Measurements from ENCODE around the gene DEPDC5. TPM values are rescaled to one million over a fixed set of nuclear protein-coding genes. Genes with fewer than 3 reads are reported as not detected.
"Not testable (repeated sequence)": the region's sequence is repeated elsewhere in the genome, so short reads cannot be mapped to it uniquely, and the experiment has no call there.

Gene DEPDC5
- total and polyA plus RNA-seq, 2 experiments from 2014 or later, result 6.3 to 7.6 TPM

GRCh38 chr22:31789803-31790202, 36.0 kb downstream of the DEPDC5 start:
- H2AFZ ChIP-seq, result no peak overlapping the region
- no peaks in the 10 kb centered on the region for H3K9me2 ChIP-seq (ENCODE audit: insufficient read depth)
- H3K4me2 ChIP-seq (ENCODE audit: unreplicated experiment), result no peak overlapping the region
- WGBS, 2 experiments (ENCODE audit: low coverage in 1 of 2, low lambda C conversion rate in 2 of 2, missing lambda C conversion rate in 2 of 2), result 93 to 97% methylated on average over 3 of the region's 3 CpGs
- no peak overlapping the region for H3K27ac ChIP-seq
- H3K9me3 ChIP-seq (ENCODE audit: low read depth), result no peaks in the 10 kb centered on the region
- no peaks in the 10 kb centered on the region for H4K20me1 ChIP-seq (ENCODE audit: insufficient read depth)
- no peak for TF ChIP-seq EZH2phosphoT487 (IDR thresholded peaks at IDR 0.05; ENCODE audit: insufficient read depth, low read depth)
- TF ChIP-seq EZH2 (IDR thresholded peaks at IDR 0.05; ENCODE audit: insufficient read depth, poor library complexity, severe bottlenecking), result no peak
- H3K36me3 ChIP-seq (ENCODE audit: low read depth), result peaks cover 7% of the 10 kb centered on the region
- H3K4me1 ChIP-seq (ENCODE audit: insufficient read depth), result no peaks in the 10 kb centered on the region
- H3K4me3 ChIP-seq, result no peak overlapping the region
- no peak overlapping the region for H3K9ac ChIP-seq
- H3K27me3 ChIP-seq (replicated peaks; ENCODE audit: insufficient read depth), result no peaks in the 10 kb centered on the region
- no peak for DNase-seq
- H3F3A ChIP-seq (ENCODE audit: insufficient read depth), result no peaks in the 10 kb centered on the region
- in situ Hi-C loops (cut with MboI), result no loop called here
- H3K79me2 ChIP-seq (ENCODE audit: insufficient read depth), result no peaks in the 10 kb centered on the region

- Histone ChIP-seq H2AFZ (no peak overlapping the region), H3K4me1 (ENCODE audit: insufficient read depth) (no peaks in the 10 kb centered on the region), H3K9me3 (ENCODE audit: low read depth) (no peaks in the 10 kb centered on the region), H3K4me3 (no peak overlapping the region), H4K20me1 (ENCODE audit: insufficient read depth) (no peaks in the 10 kb centered on the region), H3K27ac (no peak overlapping the region), H3K9me2 (ENCODE audit: insufficient read depth) (no peaks in the 10 kb centered on the region), H3K27me3 (replicated peaks; ENCODE audit: insufficient read depth) (no peaks in the 10 kb centered on the region), H3K36me3 (ENCODE audit: low read depth) (peaks cover 3% of the 10 kb centered on the region), H3K79me2 (ENCODE audit: insufficient read depth) (no peaks in the 10 kb centered on the region), H3K9ac (no peak overlapping the region), H3F3A (ENCODE audit: insufficient read depth) (no peaks in the 10 kb centered on the region), H3K4me2 (ENCODE audit: unreplicated experiment) (no peak overlapping the region)
- DNase-seq, result no peak
- in situ Hi-C loops (cut with MboI), result no loop called here
- no peak for TF ChIP-seq EZH2 (IDR thresholded peaks at IDR 0.05; ENCODE audit: insufficient read depth, poor library complexity, severe bottlenecking)
- no peak for TF ChIP-seq EZH2phosphoT487 (IDR thresholded peaks at IDR 0.05; ENCODE audit: insufficient read depth, low read depth)
- WGBS, 2 experiments (ENCODE audit: low coverage in 1 of 2, low lambda C conversion rate in 2 of 2, missing lambda C conversion rate in 2 of 2), result 96 to 98% methylated on average over 2 of the region's 2 CpGs
Observed at GRCh38 chr22:31790240-31790639, 36.4 kb downstream of the DEPDC5 start.

DNA sequence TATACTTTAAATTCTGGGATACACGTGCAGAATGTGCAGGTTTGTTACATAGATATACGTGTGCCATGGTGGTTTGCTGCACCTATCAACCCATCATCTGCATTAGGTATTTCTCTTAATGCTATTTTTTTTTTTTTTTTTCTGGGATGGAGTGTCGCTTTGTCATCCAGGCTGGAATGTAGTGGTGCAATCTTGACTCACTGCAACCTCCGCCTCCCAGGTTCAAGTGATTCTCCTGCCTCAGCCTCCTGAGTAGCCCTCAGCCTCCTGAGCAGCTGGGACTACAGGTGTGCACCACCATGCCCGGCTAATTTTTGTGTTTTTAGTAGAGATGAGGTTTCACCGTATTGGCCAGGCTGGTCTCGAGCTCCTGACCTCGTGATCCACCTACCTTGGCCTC, 45.5 kb downstream of the DEPDC5 start:
- H3K36me3 ChIP-seq (ENCODE audit: low read depth), result peaks cover 25% of the 10 kb centered on the region
- H3F3A ChIP-seq (ENCODE audit: insufficient read depth); H3K9ac ChIP-seq; H3K4me3 ChIP-seq; H2AFZ ChIP-seq; H3K79me2 ChIP-seq (ENCODE audit: insufficient read depth); H3K4me1 ChIP-seq (ENCODE audit: insufficient read depth); in situ Hi-C loops (cut with MboI); H3K27me3 ChIP-seq (replicated peaks; ENCODE audit: insufficient read depth); H3K4me2 ChIP-seq (ENCODE audit: unreplicated experiment); H3K27ac ChIP-seq; DNase-seq; H3K9me3 ChIP-seq (ENCODE audit: low read depth); H4K20me1 ChIP-seq (ENCODE audit: insufficient read depth); H3K9me2 ChIP-seq (ENCODE audit: insufficient read depth): not testable (repeated sequence)
- WGBS, 2 experiments (ENCODE audit: low coverage in 1 of 2, low lambda C conversion rate in 2 of 2, missing lambda C conversion rate in 2 of 2), result 84 to 85% methylated on average over 8 of the region's 8 CpGs

DNA sequence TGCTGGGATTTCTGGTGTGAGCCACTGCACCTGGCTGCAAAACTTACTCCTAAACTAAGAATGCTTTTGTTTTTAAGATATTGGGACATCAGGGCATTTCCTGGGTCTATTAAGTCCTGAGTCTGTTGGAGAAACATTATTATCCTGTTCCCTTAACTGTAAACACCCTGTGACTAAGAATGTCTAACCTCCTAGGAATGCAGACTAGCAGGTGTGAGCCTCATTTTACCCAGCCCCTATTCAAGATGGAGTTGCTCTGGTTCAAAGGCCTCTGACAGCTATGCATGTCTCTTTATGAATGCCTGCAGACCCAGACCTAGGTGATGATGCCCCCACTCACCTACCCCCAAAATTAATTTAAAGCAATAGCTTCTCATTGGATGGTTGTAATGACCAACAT, 46.2 kb downstream of the DEPDC5 start:
- Histone ChIP-seq H3K27ac (no peak overlapping the region), H3K4me3 (no peak overlapping the region), H3K9me3 (ENCODE audit: low read depth) (no peaks in the 10 kb centered on the region), H3K79me2 (ENCODE audit: insufficient read depth) (no peaks in the 10 kb centered on the region), H3K9ac (no peak overlapping the region), H3F3A (ENCODE audit: insufficient read depth) (no peaks in the 10 kb centered on the region), H2AFZ (no peak overlapping the region), H3K4me1 (ENCODE audit: insufficient read depth) (peaks cover 3% of the 10 kb centered on the region; the same call in 1 of the 2 replicates), H3K36me3 (ENCODE audit: low read depth) (peaks cover 28% of the 10 kb centered on the region), H3K9me2 (ENCODE audit: insufficient read depth) (no peaks in the 10 kb centered on the region), H3K4me2 (ENCODE audit: unreplicated experiment) (no peak overlapping the region), H4K20me1 (ENCODE audit: insufficient read depth) (no peaks in the 10 kb centered on the region), H3K27me3 (replicated peaks; ENCODE audit: insufficient read depth) (no peaks in the 10 kb centered on the region)
- DNase-seq, result peak; percentile 42
- in situ Hi-C loops (cut with MboI), result no loop called here
- TF ChIP-seq EZH2 (IDR thresholded peaks at IDR 0.05; ENCODE audit: insufficient read depth, poor library complexity, severe bottlenecking) (no peak), EZH2phosphoT487 (IDR thresholded peaks at IDR 0.05; ENCODE audit: insufficient read depth, low read depth) (no peak)

DNA sequence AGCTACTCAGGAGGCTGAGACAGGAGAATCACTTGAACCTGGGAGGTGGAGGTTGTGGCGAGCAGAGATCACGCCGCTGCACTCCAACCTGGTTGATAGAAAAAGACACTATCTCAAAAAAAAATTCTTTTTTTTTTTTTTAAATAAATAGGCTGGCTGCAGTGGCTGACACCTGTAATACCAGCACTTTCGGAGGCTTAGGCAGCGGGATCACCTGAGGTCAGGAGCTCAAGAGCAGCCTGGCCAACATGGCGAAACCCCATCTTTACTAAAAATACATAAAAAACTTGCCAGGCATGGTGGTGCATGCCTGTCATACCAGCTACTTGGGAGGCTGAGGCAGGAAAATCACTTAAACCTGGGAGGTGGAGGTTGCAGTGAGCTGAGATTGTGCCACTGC, 47.0 kb downstream of the DEPDC5 start:
- 97 to 99% methylated on average over 6 of the region's 6 CpGs for WGBS, 2 experiments (ENCODE audit: low coverage in 1 of 2, low lambda C conversion rate in 2 of 2, missing lambda C conversion rate in 2 of 2)
- H3K9me2 ChIP-seq (ENCODE audit: insufficient read depth); H3K79me2 ChIP-seq (ENCODE audit: insufficient read depth); H3K9ac ChIP-seq; H3F3A ChIP-seq (ENCODE audit: insufficient read depth); in situ Hi-C loops (cut with MboI); H4K20me1 ChIP-seq (ENCODE audit: insufficient read depth); H2AFZ ChIP-seq; H3K4me3 ChIP-seq; H3K27me3 ChIP-seq (replicated peaks; ENCODE audit: insufficient read depth); H3K4me1 ChIP-seq (ENCODE audit: insufficient read depth); H3K9me3 ChIP-seq (ENCODE audit: low read depth); DNase-seq; H3K27ac ChIP-seq; H3K4me2 ChIP-seq (ENCODE audit: unreplicated experiment): not testable (repeated sequence)
- peaks cover 33% of the 10 kb centered on the region for H3K36me3 ChIP-seq (ENCODE audit: low read depth)

Data from GM23248 (cell line).